ENCODE measurements around the gene CIZ1.

Gene CIZ1

DNA sequence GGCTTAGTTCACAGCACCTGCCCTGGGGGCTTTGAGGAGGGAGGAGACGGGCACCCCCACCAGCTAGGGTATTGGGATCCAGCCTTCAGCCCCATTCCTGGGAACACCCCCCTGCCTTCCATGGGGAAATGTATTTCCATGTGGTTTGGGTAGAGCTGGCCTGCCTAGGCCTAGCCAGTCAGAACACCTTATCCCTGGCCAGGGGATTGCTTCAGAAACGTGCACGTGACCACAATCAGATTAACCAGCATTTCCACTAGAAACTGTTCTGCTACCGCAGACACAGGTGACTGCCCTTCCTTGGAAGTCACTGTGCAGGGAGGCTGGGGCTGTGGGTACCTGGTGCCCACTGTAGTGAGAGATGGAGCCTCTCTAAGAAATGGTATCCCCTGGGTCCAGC lies 17.3 kb downstream of the CIZ1 start:
- DNase-seq (ENCODE audit: low read depth) = no peak
- no peak overlapping the region for H3K4me3 ChIP-seq (ENCODE audit: low read depth, low read length)
- TF ChIP-seq, protein P1, sequence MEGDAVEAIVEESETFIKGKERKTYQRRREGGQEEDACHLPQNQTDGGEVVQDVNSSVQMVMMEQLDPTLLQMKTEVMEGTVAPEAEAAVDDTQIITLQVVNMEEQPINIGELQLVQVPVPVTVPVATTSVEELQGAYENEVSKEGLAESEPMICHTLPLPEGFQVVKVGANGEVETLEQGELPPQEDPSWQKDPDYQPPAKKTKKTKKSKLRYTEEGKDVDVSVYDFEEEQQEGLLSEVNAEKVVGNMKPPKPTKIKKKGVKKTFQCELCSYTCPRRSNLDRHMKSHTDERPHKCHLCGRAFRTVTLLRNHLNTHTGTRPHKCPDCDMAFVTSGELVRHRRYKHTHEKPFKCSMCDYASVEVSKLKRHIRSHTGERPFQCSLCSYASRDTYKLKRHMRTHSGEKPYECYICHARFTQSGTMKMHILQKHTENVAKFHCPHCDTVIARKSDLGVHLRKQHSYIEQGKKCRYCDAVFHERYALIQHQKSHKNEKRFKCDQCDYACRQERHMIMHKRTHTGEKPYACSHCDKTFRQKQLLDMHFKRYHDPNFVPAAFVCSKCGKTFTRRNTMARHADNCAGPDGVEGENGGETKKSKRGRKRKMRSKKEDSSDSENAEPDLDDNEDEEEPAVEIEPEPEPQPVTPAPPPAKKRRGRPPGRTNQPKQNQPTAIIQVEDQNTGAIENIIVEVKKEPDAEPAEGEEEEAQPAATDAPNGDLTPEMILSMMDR (IDR thresholded peaks at IDR 0.05; ENCODE audit: insufficient read depth, low read depth, low read length, missing control alignments) = no peak

DNA sequence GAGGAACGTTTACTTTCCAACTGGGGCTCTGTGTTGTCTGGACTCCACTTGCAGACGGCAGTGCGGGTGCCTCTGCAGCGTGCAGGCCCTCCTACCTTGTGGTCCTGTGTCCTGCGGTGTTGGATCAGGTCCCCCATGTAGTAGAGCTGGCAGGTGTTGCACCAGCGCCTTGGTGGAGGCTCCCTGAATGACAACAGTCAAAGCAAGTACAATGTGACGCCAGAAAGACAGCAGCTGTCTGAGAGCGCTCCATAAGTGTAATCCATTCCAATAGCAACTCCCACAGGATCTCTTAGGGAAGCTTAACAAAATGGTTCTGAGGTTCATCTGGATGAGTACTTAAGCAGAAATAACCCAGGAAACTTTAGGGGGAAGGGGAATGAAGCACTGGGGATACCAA lies 21.4 kb downstream of the CIZ1 start:
- TF ChIP-seq, protein P1 (IDR thresholded peaks at IDR 0.05; ENCODE audit: insufficient read depth, low read depth, low read length, missing control alignments) = no peak
- no peak overlapping the region for H3K4me3 ChIP-seq (ENCODE audit: low read depth, low read length)
- DNase-seq (ENCODE audit: low read depth) = no peak

DNA sequence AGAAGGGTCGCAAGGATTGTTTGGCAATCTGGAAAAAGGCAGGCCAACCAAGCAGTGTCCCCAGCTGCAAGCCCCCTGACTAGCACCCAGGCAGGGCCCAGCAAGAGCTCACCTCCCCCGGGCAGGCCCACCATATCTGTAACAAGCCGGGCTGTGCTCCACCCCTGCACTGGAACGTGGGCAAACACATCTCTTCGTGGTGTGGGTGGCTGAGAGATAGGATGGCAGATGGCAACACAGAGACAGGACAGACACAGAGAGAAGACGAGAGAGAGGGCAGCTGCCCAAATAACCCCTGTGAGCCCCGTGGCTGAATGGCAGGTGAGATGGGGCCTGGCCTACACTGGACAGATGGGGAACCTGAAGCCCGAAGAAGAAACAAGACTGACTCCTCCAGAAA lies 21.9 kb downstream of the CIZ1 start:
- H3K4me3 ChIP-seq (ENCODE audit: low read depth, low read length) = no peak overlapping the region
- TF ChIP-seq, protein P1 (IDR thresholded peaks at IDR 0.05; ENCODE audit: insufficient read depth, low read depth, low read length, missing control alignments) = no peak
- no peak for DNase-seq (ENCODE audit: low read depth)

DNA sequence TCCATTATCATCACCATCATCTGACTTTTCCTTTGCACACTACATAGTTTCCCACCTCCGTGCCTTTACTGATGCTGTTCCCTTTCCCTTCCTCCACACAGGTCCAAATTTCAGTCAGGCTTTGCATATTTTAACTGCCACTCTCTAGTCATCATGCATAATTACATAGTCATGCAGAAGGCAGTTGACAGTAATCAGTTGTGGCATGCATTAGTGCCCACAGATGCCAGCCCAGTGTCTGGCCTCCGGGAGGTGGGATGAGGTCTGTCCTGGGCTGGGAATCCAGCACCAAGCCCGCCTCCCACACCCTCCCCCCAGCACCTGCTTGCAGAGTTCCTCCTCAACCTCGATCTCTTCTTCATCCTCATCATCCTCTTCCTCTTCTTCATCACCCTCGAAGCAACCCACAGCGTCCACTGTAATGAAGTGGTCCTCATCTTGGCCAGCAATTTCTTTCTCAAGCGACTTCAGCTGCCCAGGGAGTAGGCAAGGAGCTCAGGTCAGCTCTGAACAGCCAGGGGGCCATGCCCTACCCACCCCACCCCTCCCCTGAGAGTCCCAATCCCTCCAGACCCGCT lies 22.6 kb downstream of the CIZ1 start:
- DNase-seq (ENCODE audit: low read depth) = no peak
- TF ChIP-seq, protein P1 (IDR thresholded peaks at IDR 0.05; ENCODE audit: insufficient read depth, low read depth, low read length, missing control alignments) = no peak
- no peak overlapping the region for H3K4me3 ChIP-seq (ENCODE audit: low read depth, low read length)

DNA sequence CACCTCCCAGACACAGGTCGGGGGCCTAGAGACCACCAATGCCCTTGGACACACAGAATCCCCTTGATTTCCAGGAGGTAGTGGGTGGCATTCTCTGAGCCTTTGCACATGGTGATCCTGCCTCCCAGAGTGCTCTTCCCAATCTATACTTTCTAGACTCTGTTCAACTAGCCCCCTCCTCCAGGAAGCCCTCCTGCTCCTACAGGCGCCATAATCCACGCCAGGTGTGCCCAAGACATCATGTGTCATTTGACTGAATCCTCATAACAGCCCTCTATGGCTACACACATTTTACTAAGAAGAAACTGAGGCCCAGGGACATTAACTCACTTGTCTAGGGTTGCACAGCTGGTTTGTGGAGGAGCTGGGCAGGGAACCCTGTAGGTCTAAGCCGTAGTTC lies 24.2 kb downstream of the CIZ1 start:
- no peak for DNase-seq (ENCODE audit: low read depth)
- H3K4me3 ChIP-seq (ENCODE audit: low read depth, low read length) = no peak overlapping the region
- TF ChIP-seq, protein P1 (IDR thresholded peaks at IDR 0.05; ENCODE audit: insufficient read depth, low read depth, low read length, missing control alignments) = no peak

DNA sequence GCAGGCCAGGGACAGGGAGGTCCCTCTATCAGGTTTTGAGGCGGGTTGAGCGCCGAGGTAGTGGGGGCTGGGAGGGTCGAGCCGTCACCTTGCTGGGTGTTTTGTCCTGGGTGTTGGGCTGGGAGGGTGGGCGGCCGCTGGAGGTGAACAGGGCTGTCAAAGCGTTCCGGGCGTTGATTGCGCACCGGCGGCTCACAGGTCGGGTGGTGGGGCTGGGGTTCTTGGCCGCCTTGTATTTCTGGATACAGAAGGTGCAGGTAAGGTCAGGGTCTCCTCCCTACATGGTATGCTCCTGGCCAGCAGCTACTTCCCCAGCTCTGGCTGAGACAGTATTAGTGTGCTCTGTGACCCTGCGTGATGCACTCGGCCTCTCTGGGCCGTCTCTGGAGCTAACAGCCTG lies 25.2 kb downstream of the CIZ1 start:
- TF ChIP-seq, protein P1 (IDR thresholded peaks at IDR 0.05; ENCODE audit: insufficient read depth, low read depth, low read length, missing control alignments) = no peak
- H3K4me3 ChIP-seq (ENCODE audit: low read depth, low read length) = no peak overlapping the region
- no peak for DNase-seq (ENCODE audit: low read depth)

DNA sequence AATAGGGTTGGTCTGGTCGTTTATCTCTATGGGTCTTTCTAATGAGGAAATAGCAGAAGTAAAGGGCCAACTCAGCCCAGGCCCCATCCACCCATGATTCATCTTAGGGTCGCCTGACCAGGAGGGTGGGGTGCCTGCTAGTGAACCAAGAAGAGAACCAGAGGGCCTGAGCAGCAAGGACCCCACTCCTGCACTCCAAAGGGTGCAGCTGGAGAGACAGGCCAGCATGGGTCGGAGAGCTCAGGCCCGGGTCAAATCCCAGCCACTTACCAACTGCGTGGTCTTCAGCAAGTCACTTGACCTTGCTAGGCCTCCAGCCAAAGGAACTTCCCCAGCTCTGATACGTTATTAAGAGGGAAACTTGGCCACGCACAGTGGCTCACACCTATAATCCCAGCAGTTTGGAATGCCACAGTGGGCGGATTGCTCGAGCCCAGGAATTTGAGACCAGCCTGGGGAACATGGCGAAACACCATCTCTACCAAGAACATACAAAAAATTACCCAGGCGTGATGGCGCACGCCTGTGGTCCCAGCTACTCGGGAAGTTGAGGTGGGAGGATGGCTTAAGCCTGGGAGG lies 27.0 kb downstream of the CIZ1 start:
- TF ChIP-seq, protein P1 (IDR thresholded peaks at IDR 0.05; ENCODE audit: insufficient read depth, low read depth, low read length, missing control alignments) = no peak
- H3K4me3 ChIP-seq (ENCODE audit: low read depth, low read length) = no peak overlapping the region
- DNase-seq (ENCODE audit: low read depth) = no peak
